Activated CD8-positive, alpha-beta T cell treated with anti-CD3 and anti-CD28 coated beads for 36 hours (primary cell): ENCODE measurements around the gene SOD3. TPM values are rescaled to one million over a fixed set of nuclear protein-coding genes. Genes with fewer than 3 reads are reported as not detected.

ENCODE experiments used
- ATAC-seq: fragments of 200-7000 bp; cut with Tn5 transposase; one replicate; pipeline ENCODE4 v1.10.0; 2021; ENCODE audit warnings: mild to moderate bottlenecking, moderate library complexity
- CTCF ChIA-PET: fragments of 350-600 bp; sonication (Branson Sonifier 250); formaldehyde crosslinking; loops from one replicate; lab custom pipeline; 2021; ENCODE audit warnings: antibody characterized with exemption; lab: Charles Lee
- POLR2A ChIA-PET: fragments of 350-600 bp; sonication (Branson Sonifier 250); formaldehyde crosslinking; loops from one replicate; lab custom pipeline; 2021; ENCODE audit warnings: antibody characterized with exemption; lab: Charles Lee
- DNase-seq: peaks from one replicate; pipeline ENCODE4 v3.0.0-alpha.2; 2020
- H3K27ac Mint-ChIP-seq: one replicate; pipeline ENCODE4 v1.8.0; 2021; ENCODE audit warnings: mild to moderate bottlenecking, mixed read lengths
- H3K27me3 Mint-ChIP-seq: one replicate; pipeline ENCODE4 v1.8.0; 2021; ENCODE audit warnings: mixed read lengths
- H3K36me3 Mint-ChIP-seq: one replicate; pipeline ENCODE4 v1.8.0; 2021; ENCODE audit warnings: low read depth, mixed read lengths
- H3K4me1 Mint-ChIP-seq: one replicate; pipeline ENCODE4 v1.8.0; 2021; ENCODE audit warnings: low read depth, mixed read lengths
- H3K4me3 Mint-ChIP-seq: one replicate; pipeline ENCODE4 v1.8.0; 2021; ENCODE audit warnings: mild to moderate bottlenecking, moderate library complexity, mixed read lengths
- H3K9me3 Mint-ChIP-seq: one replicate; pipeline ENCODE4 v1.8.0; 2021; ENCODE audit warnings: mixed read lengths
- CTCF ChIP-seq: fragments of 200-600 bp; IDR thresholded peaks from one replicate; pipeline ENCODE4 v1.8.0; 2022; ENCODE audit warnings: antibody characterized with exemption, mild to moderate bottlenecking
- intact Hi-C: fragments of 100-400 bp; cut with micrococcal nuclease; formaldehyde crosslinking; loops from one replicate; pipeline ENCODE4 v1.10.0; 2022
- total RNA-seq, 2 experiments: library from RNA; stranded (reverse); gene quantifications; one replicate each; pipeline ENCODE4 v1.2.3, GENCODE V29; 2021

Gene SOD3
- total RNA-seq, 2 experiments from 2014 or later: not detected

GRCh38 chr4:24796620-24797019, 1.2 kb downstream of the SOD3 start:
- TF ChIP-seq CTCF: no peak
- Mint-ChIP-seq H3K4me3 (no peak overlapping the region), H3K36me3 (no peaks in the 10 kb centered on the region), H3K27ac (no peak overlapping the region), H3K4me1 (no peaks in the 10 kb centered on the region), H3K27me3 (peaks cover 34% of the 10 kb centered on the region), H3K9me3 (no peaks in the 10 kb centered on the region)
- ChIA-PET CTCF (interaction anchor here (0.5 kb wide), 1 partner anchor 10 kb away, joined by 3 read pairs; no protein-coding TSS in a partner anchor), POLR2A (no interaction called here)
- no peak for ATAC-seq
- intact Hi-C loops: no loop called here
- DNase-seq: no peak

GRCh38 chr4:24798036-24798610, 2.8 kb downstream of the SOD3 start:
- Mint-ChIP-seq H3K9me3 (no peaks in the 10 kb centered on the region), H3K27ac (no peak overlapping the region), H3K4me1 (no peaks in the 10 kb centered on the region), H3K36me3 (no peaks in the 10 kb centered on the region), H3K4me3 (no peak overlapping the region), H3K27me3 (peaks cover 45% of the 10 kb centered on the region)
- POLR2A ChIA-PET: no interaction called here
- ATAC-seq (no peak), DNase-seq (no peak)
- intact Hi-C loops: no loop called here
- no peak for TF ChIP-seq CTCF
- CTCF ChIA-PET: no interaction called here

DNA sequence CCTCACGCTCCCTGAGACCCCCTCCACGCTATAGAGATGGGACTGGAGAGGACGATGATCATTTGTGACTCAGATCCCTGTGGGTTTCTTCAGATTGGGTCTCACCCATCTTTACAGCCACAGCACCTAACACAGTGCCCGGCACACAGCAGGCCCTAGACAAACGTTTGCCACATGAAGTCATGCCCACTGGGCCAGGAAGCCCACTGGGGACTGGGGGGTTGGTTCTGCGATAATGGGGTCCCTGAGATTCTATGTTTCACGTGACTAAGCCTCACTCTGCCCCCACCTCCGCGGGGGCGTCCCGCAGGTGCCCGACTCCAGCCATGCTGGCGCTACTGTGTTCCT, 3.8 kb downstream of the SOD3 start:
- ATAC-seq (no peak), DNase-seq (no peak)
- POLR2A ChIA-PET: no interaction called here
- Mint-ChIP-seq H3K4me3 (no peak overlapping the region), H3K27me3 (peaks cover 49% of the 10 kb centered on the region), H3K27ac (no peak overlapping the region), H3K36me3 (no peaks in the 10 kb centered on the region), H3K9me3 (no peaks in the 10 kb centered on the region), H3K4me1 (no peaks in the 10 kb centered on the region)
- intact Hi-C loops: no loop called here
- CTCF ChIA-PET: no interaction called here
- TF ChIP-seq CTCF: no peak

- H3K9me3 Mint-ChIP-seq: no peaks in the 10 kb centered on the region
- CTCF ChIA-PET: no interaction called here
- no peak overlapping the region for H3K27ac Mint-ChIP-seq
- intact Hi-C loops: no loop called here
- peaks cover 49% of the 10 kb centered on the region for H3K27me3 Mint-ChIP-seq
- no peak overlapping the region for H3K4me3 Mint-ChIP-seq
- ATAC-seq: no peak
- no peak for DNase-seq
- H3K36me3 Mint-ChIP-seq: no peaks in the 10 kb centered on the region
- no peaks in the 10 kb centered on the region for H3K4me1 Mint-ChIP-seq
- POLR2A ChIA-PET: no interaction called here
- TF ChIP-seq CTCF: no peak
Observed at GRCh38 chr4:24799544-24800324, 4.4 kb downstream of the SOD3 start.

DNA sequence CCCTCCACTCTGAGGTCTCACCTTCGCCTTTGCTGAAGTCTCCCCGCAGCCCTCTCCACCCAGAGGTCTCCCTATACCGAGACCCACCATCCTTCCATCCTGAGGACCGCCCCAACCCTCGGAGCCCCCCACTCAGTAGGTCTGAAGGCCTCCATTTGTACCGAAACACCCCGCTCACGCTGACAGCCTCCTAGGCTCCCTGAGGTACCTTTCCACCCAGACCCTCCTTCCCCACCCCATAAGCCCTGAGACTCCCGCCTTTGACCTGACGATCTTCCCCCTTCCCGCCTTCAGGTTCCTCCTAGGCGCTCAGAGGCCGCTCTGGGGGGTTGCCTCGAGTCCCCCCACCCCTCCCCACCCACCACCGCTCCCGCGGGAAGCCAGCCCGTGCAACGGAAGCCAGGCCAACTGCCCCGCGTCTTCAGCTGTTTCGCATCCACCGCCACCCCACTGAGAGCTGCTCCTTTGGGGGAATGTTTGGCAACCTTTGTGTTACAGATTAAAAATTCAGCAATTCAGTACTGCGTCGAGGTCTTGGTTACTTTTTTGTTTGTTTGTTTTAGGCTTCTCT, 5.0 kb downstream of the SOD3 start:
- Mint-ChIP-seq H3K36me3 (no peaks in the 10 kb centered on the region), H3K27me3 (peaks cover 47% of the 10 kb centered on the region), H3K27ac (no peak overlapping the region), H3K4me1 (no peaks in the 10 kb centered on the region), H3K9me3 (no peaks in the 10 kb centered on the region), H3K4me3 (no peak overlapping the region)
- ChIA-PET POLR2A (no interaction called here), CTCF (no interaction called here)
- intact Hi-C loops: no loop called here
- DNase-seq: no peak
- no peak for TF ChIP-seq CTCF
- no peak for ATAC-seq
